Thyroid gland (tissue), 4 donors: ENCODE measurements around the gene PDE4B. TPM values are rescaled to one million over a fixed set of nuclear protein-coding genes. Genes with fewer than 3 reads are reported as not detected.
"Not testable (repeated sequence)": the region's sequence is repeated elsewhere in the genome, so short reads cannot be mapped to it uniquely, and the experiment has no call there.

Source experiments
- DNase-seq, 2 donors: peaks; one replicate each; pipeline ENCODE4 v3.0.0-alpha.2; 2019
- H3K27ac ChIP-seq, 3 donors: fragments of 200-600 bp; sonication (generic); 1 replicate in 2 of 3; 2 replicates in 1 of 3; pipeline ENCODE4 v1.5.1; 2016 to 2019; ENCODE audit warnings: mild to moderate bottlenecking in 1 of 3, moderate library complexity in 1 of 3
- H3K27me3 ChIP-seq: fragments of 200-600 bp; sonication (generic); one replicate; pipeline ENCODE4 v1.5.1; 2019
- H3K36me3 ChIP-seq, 2 donors: fragments of 200-600 bp; sonication (generic); one replicate each; pipeline ENCODE4 v1.5.1; 2016 to 2019
- H3K4me1 ChIP-seq, 2 donors: fragments of 200-600 bp; sonication (generic); one replicate each; pipeline ENCODE4 v1.5.1; 2017 to 2019
- H3K4me3 ChIP-seq, 3 donors: fragments of 200-600 bp; sonication (generic); replicated peaks in 1 of 3; 1 replicate in 2 of 3; 2 replicates in 1 of 3; pipeline ENCODE4 v1.5.1; 2016; ENCODE audit warnings: mild to moderate bottlenecking in 1 of 3
- H3K9me3 ChIP-seq: fragments of 200-600 bp; sonication (generic); one replicate; pipeline ENCODE4 v1.5.1; 2017
- CTCF ChIP-seq, 6 experiments: fragments of 200-600 bp in 3 of 6; fragments of 450-650 bp in 3 of 6; sonication (generic) in 3 of 6; IDR thresholded peaks; one replicate each; pipeline ENCODE4 v1.5.1; 2016 to 2019; ENCODE audit warnings: antibody characterized with exemption in 6 of 6, mild to moderate bottlenecking in 2 of 6, inconsistent platforms in 1 of 6, moderate library complexity in 1 of 6
- POLR2A ChIP-seq, 2 donors: fragments of 450-650 bp; IDR thresholded peaks; one replicate each; pipeline ENCODE4 v1.6.1; 2017; ENCODE audit warnings: antibody characterized with exemption in 2 of 2, mild to moderate bottlenecking in 2 of 2, moderate library complexity in 1 of 2
- WGBS, 2 donors: methylation state at CpG; one replicate each; pipeline ENCODE4 v1.1.5; 2017; 5-methylcytosine and 5-hydroxymethylcytosine counted together
- intact Hi-C: fragments of 100-400 bp; cut with DNase I; formaldehyde crosslinking; loops from one replicate; pipeline ENCODE4 v1.15.1; 2023
- total RNA-seq, 4 donors: library from RNA; depleted of rRNA; stranded (reverse); fragments of >200 nt; gene quantifications; one replicate each; pipeline ENCODE4 v1.2.3, GENCODE V29; 2016

Gene PDE4B
- total RNA-seq, 4 donors from 2014 or later = 9.6 to 21.3 (median 15.0) TPM

DNA sequence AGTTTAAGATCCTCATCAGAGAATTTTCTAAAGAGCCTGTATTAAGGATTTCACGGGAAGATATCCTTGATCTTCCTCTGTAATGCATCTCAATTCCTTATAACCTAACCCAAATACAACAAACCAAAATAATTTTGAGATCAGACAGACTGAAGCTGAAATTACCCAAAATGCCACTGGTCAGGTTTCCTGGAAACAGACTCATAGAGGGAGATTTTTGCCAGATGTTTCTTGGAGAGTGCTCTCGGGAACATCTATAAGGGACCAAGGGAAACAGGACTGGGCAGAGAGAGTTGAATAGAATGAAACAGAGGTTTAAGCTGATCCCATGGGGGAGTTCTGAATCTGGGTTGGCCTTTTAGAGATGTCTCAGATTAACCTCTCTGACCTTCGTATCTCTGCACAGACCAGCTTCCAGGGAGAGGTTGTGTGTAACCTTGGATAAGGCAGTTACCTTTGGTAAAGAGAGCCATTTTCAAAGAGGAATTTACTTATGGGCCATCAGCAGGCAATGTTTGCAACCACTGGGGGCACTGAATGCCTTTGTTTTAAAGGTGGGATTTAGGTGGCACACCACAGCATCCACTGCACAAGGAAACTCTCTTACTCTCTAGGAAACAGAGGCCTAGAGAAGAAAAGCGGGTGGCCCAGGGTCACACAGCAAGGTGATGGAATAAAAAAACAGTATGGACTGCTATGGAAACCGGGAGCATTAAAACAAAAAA is 610.5 kb downstream of the PDE4B start:
- no peaks in the 10 kb centered on the region for H3K27me3 ChIP-seq
- H3K4me3 ChIP-seq = no peak overlapping the region
- TF ChIP-seq CTCF (IDR thresholded peaks at IDR 0.05) (no peak), POLR2A (IDR thresholded peaks at IDR 0.05) (no peak)
- no peak overlapping the region for H3K27ac ChIP-seq
- no peaks in the 10 kb centered on the region for H3K4me1 ChIP-seq
- 86 to 91% methylated on average over 5 of the region's 5 CpGs for WGBS, 2 donors
- intact Hi-C loops = no loop called here
- no peaks in the 10 kb centered on the region for H3K36me3 ChIP-seq
- DNase-seq = no peak
- no peaks in the 10 kb centered on the region for H3K9me3 ChIP-seq

- DNase-seq = no peak
- WGBS, 2 donors = 90 to 95% methylated on average over 4 of the region's 4 CpGs
- TF ChIP-seq POLR2A (IDR thresholded peaks at IDR 0.05) (no peak), CTCF (IDR thresholded peaks at IDR 0.05) (no peak)
- H3K27me3 ChIP-seq = no peaks in the 10 kb centered on the region
- intact Hi-C loops = no loop called here
- no peaks in the 10 kb centered on the region for H3K4me1 ChIP-seq
- H3K4me3 ChIP-seq = no peak overlapping the region
- no peak overlapping the region for H3K27ac ChIP-seq
- no peaks in the 10 kb centered on the region for H3K9me3 ChIP-seq
- H3K36me3 ChIP-seq = no peaks in the 10 kb centered on the region
These were observed 612.4 kb downstream of the PDE4B start for GRCh38 chr1:66405061-66405460.

GRCh38 chr1:66411449-66411848 is 618.8 kb downstream of the PDE4B start:
- H3K4me3 ChIP-seq, DNase-seq, H3K27me3 ChIP-seq, H3K27ac ChIP-seq, H3K4me1 ChIP-seq, H3K36me3 ChIP-seq, intact Hi-C loops, H3K9me3 ChIP-seq: not testable (repeated sequence)
- 81 to 94% methylated on average over 1 of the region's 1 CpG for WGBS, 2 donors

DNA sequence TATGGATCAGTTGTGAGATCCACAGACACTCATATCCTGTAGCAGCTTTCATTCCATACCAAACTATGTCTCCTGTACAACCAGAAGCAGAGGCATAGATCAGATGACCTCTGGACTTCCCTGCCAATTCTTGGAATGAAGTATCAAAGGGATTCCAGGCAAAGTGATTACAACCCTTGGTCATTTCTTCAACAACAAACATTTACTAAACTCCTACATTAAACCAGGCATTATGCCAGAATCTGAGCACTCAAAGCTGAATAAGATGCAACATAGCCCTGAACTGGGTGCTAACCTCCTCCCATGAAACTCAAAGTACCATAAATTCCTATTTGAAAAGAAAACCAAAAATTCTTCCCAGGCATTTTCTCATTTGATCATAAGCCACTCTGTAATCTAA is 620.0 kb downstream of the PDE4B start:
- no peaks in the 10 kb centered on the region for H3K9me3 ChIP-seq
- H3K27ac ChIP-seq = no peak overlapping the region
- no peaks in the 10 kb centered on the region for H3K4me1 ChIP-seq
- DNase-seq = no peak
- intact Hi-C loops = no loop called here
- TF ChIP-seq POLR2A (IDR thresholded peaks at IDR 0.05) = no peak
- no peak for TF ChIP-seq CTCF (IDR thresholded peaks at IDR 0.05)
- H3K4me3 ChIP-seq = no peak overlapping the region
- H3K27me3 ChIP-seq = no peaks in the 10 kb centered on the region
- no peaks in the 10 kb centered on the region for H3K36me3 ChIP-seq

GRCh38 chr1:66413136-66413837 is 620.6 kb downstream of the PDE4B start:
- intact Hi-C loops = no loop called here
- TF ChIP-seq CTCF (IDR thresholded peaks at IDR 0.05) (no peak), POLR2A (IDR thresholded peaks at IDR 0.05) (no peak)
- no peaks in the 10 kb centered on the region for H3K9me3 ChIP-seq
- WGBS, 2 donors = 83 to 84% methylated on average over 2 of the region's 2 CpGs
- no peak overlapping the region for H3K27ac ChIP-seq
- no peaks in the 10 kb centered on the region for H3K36me3 ChIP-seq
- H3K4me3 ChIP-seq = no peak overlapping the region
- no peaks in the 10 kb centered on the region for H3K4me1 ChIP-seq
- no peaks in the 10 kb centered on the region for H3K27me3 ChIP-seq
- DNase-seq = no peak
